A549 (cell line): Measurements from ENCODE around the gene SERINC5.

Experiments used
- EP300 ChIP-seq, 2 experiments: fragments of >200 bp; sonication (Bioruptor Twin); formaldehyde crosslinking; IDR thresholded peaks; 2 replicates in 1 of 2; 3 replicates in 1 of 2; pipeline ENCODE4 v1.6.1; 2016 to 2017
- ESRRA ChIP-seq: fragments of 150-350 bp; IDR thresholded peaks from 2 replicates; pipeline ENCODE4 v1.6.1; 2014; ENCODE audit warnings: mild to moderate bottlenecking, low read length, borderline replicate concordance
- JUN ChIP-seq, 2 experiments: fragments of >200 bp; sonication (Bioruptor Twin); formaldehyde crosslinking; IDR thresholded peaks; 2 replicates in 1 of 2; 3 replicates in 1 of 2; pipeline ENCODE4 v1.6.1; 2016 to 2017
- KDM5A ChIP-seq: fragments of 200-600 bp; sonication (generic); IDR thresholded peaks from 2 replicates; pipeline ENCODE4 v1.6.1; 2016; ENCODE audit warnings: antibody characterized with exemption, mild to moderate bottlenecking
- POLR2A ChIP-seq: IDR thresholded peaks from 2 replicates; pipeline ENCODE4 v1.6.1; 2012; ENCODE audit warnings: mild to moderate bottlenecking, low read length
- RAD21 ChIP-seq, 2 experiments: fragments of >200 bp in 1 of 2; sonication (Bioruptor Twin) in 1 of 2; formaldehyde crosslinking in 1 of 2; IDR thresholded peaks in 1 of 2; conservative IDR thresholded peaks in 1 of 2; 2 replicates in 1 of 2; 3 replicates in 1 of 2; pipeline ENCODE4 v1.6.1; 2012 to 2018; ENCODE audit warnings: inconsistent platforms in 1 of 2
- RNF2 ChIP-seq: fragments of 200-600 bp; sonication (generic); IDR thresholded peaks from 2 replicates; pipeline ENCODE4 v1.6.1; 2016; ENCODE audit warnings: low read depth, mild to moderate bottlenecking, antibody characterized with exemption, moderate library complexity, borderline replicate concordance
- TP53 ChIP-seq: fragments of 250-450 bp; sonication (Bioruptor Pico); IDR thresholded peaks from 2 replicates; pipeline ENCODE4 v1.5.0; 2021; ENCODE audit warnings: mild to moderate bottlenecking, moderate library complexity
- TF ChIP-seq, protein P1 (sequence below): fragments of 200-600 bp; sonication (generic); IDR thresholded peaks from 2 replicates; pipeline ENCODE4 v1.6.1; 2016; ENCODE audit warnings: antibody characterized with exemption, mild to moderate bottlenecking, moderate library complexity
- TF ChIP-seq, protein P2 (sequence below): fragments of >200 bp; sonication (Bioruptor Twin); formaldehyde crosslinking; IDR thresholded peaks from 3 replicates; pipeline ENCODE4 v1.5.1; 2016
- TF ChIP-seq, protein P3 (sequence below): IDR thresholded peaks from 2 replicates; pipeline ENCODE4 v1.6.1; 2012; ENCODE audit warnings: low read depth, borderline replicate concordance

DNA sequence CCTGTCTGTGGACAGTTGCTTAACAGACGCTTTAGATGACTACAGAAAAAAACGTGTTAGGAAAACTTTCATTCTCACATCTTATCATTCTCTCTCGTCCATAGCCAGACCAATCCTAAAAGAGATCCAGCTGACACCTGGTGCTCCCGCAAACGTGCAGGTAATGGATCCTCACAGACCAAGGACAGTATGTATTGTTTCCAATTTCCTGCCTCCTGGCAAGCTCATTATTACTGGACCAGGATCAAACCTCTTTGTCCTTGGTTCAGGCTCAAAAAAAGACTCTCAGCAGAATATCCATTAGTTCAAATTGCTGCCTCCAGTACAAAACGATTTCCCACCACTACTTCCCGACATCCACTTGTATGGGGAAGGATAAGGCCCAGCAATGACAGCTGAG lies 62.4 kb downstream of the SERINC5 start:
- TF ChIP-seq, protein P1, sequence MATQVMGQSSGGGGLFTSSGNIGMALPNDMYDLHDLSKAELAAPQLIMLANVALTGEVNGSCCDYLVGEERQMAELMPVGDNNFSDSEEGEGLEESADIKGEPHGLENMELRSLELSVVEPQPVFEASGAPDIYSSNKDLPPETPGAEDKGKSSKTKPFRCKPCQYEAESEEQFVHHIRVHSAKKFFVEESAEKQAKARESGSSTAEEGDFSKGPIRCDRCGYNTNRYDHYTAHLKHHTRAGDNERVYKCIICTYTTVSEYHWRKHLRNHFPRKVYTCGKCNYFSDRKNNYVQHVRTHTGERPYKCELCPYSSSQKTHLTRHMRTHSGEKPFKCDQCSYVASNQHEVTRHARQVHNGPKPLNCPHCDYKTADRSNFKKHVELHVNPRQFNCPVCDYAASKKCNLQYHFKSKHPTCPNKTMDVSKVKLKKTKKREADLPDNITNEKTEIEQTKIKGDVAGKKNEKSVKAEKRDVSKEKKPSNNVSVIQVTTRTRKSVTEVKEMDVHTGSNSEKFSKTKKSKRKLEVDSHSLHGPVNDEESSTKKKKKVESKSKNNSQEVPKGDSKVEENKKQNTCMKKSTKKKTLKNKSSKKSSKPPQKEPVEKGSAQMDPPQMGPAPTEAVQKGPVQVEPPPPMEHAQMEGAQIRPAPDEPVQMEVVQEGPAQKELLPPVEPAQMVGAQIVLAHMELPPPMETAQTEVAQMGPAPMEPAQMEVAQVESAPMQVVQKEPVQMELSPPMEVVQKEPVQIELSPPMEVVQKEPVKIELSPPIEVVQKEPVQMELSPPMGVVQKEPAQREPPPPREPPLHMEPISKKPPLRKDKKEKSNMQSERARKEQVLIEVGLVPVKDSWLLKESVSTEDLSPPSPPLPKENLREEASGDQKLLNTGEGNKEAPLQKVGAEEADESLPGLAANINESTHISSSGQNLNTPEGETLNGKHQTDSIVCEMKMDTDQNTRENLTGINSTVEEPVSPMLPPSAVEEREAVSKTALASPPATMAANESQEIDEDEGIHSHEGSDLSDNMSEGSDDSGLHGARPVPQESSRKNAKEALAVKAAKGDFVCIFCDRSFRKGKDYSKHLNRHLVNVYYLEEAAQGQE, result no peak
- TF ChIP-seq POLR2A, result no peak
- TF ChIP-seq, protein P2, sequence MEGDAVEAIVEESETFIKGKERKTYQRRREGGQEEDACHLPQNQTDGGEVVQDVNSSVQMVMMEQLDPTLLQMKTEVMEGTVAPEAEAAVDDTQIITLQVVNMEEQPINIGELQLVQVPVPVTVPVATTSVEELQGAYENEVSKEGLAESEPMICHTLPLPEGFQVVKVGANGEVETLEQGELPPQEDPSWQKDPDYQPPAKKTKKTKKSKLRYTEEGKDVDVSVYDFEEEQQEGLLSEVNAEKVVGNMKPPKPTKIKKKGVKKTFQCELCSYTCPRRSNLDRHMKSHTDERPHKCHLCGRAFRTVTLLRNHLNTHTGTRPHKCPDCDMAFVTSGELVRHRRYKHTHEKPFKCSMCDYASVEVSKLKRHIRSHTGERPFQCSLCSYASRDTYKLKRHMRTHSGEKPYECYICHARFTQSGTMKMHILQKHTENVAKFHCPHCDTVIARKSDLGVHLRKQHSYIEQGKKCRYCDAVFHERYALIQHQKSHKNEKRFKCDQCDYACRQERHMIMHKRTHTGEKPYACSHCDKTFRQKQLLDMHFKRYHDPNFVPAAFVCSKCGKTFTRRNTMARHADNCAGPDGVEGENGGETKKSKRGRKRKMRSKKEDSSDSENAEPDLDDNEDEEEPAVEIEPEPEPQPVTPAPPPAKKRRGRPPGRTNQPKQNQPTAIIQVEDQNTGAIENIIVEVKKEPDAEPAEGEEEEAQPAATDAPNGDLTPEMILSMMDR, result no peak
- no peak for TF ChIP-seq ESRRA
- TF ChIP-seq RAD21 (conservative IDR thresholded peaks at IDR 0.05 in 1 of 2, IDR thresholded peaks at IDR 0.05 in 1 of 2), result no peak
- TF ChIP-seq JUN (IDR thresholded peaks at IDR 0.05), result no peak
- TF ChIP-seq TP53 (CRISPR knock-in tag), result no peak
- TF ChIP-seq EP300 (IDR thresholded peaks at IDR 0.05), result no peak
- TF ChIP-seq RNF2, result no peak
- TF ChIP-seq, protein P3, sequence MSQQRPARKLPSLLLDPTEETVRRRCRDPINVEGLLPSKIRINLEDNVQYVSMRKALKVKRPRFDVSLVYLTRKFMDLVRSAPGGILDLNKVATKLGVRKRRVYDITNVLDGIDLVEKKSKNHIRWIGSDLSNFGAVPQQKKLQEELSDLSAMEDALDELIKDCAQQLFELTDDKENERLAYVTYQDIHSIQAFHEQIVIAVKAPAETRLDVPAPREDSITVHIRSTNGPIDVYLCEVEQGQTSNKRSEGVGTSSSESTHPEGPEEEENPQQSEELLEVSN, result no peak
- TF ChIP-seq KDM5A, result no peak
